ENCODE data around the gene ZNF296.

The ZNF296 gene

GRCh38 chr19:45079911-45080370 lies 3.7 kb upstream of the ZNF296 start:
- H3K79me2 ChIP-seq (ENCODE audit: low read length) = peaks cover 59% of the 10 kb centered on the region
- peaks cover 4% of the 10 kb centered on the region; the same call in 1 of the 2 replicates for H3K36me3 ChIP-seq (replicated peaks; ENCODE audit: insufficient read depth, low read length)
- H2AFZ ChIP-seq (ENCODE audit: low read length) = peak overlapping the region; percentile 88; the same call in 1 of the 2 replicates
- peak overlapping the region; percentile 95 for H3K4me3 ChIP-seq (ENCODE audit: low read length)
- peak overlapping the region; percentile 65; the same call in 1 of the 2 replicates for H3K27ac ChIP-seq (ENCODE audit: low read length)
- no peak for DNase-seq
- peaks cover 17% of the 10 kb centered on the region for H3F3A ChIP-seq (ENCODE audit: insufficient read depth, low read length)
- no peaks in the 10 kb centered on the region for H3K27me3 ChIP-seq (replicated peaks; ENCODE audit: insufficient read depth, low read length)
- peaks cover 13% of the 10 kb centered on the region for H3K4me1 ChIP-seq (ENCODE audit: low read length)
- TF ChIP-seq EZH2phosphoT487 (IDR thresholded peaks at IDR 0.05; ENCODE audit: low read length) (no peak), CTCF (IDR thresholded peaks at IDR 0.05; ENCODE audit: low read length) (no peak), EZH2 (optimal IDR thresholded peaks at IDR 0.05; ENCODE audit: low read depth, low read length) (no peak)
- H3K4me2 ChIP-seq (ENCODE audit: low read depth, low read length) = peak overlapping the region; percentile 99
- peak overlapping the region; percentile 93 for H3K9ac ChIP-seq (ENCODE audit: low read length)
- H4K20me1 ChIP-seq (ENCODE audit: insufficient read depth, low read length) = no peaks in the 10 kb centered on the region
- no peaks in the 10 kb centered on the region for H3K9me2 ChIP-seq (replicated peaks; ENCODE audit: insufficient read depth, low read length)
- H3K9me3 ChIP-seq (replicated peaks; ENCODE audit: insufficient read depth, low read length) = no peaks in the 10 kb centered on the region

GRCh38 chr19:45079063-45079910 lies 3.0 kb upstream of the ZNF296 start, which contains the start of gene GEMIN7:
Gene GEMIN7, plus strand, starts transcription at chr19:45079260. Its CDS starts 10,855 bp downstream, at chr19:45090115.
- peaks cover 64% of the 10 kb centered on the region for H3K79me2 ChIP-seq (ENCODE audit: low read length)
- H3K4me1 ChIP-seq (ENCODE audit: low read length) = peaks cover 17% of the 10 kb centered on the region
- no peaks in the 10 kb centered on the region for H3K9me3 ChIP-seq (replicated peaks; ENCODE audit: insufficient read depth, low read length)

GRCh38 chr19:45078390-45079062 lies 2.2 kb upstream of the ZNF296 start:
- TF ChIP-seq CTCF (IDR thresholded peaks at IDR 0.05; ENCODE audit: low read length) (no peak), EZH2phosphoT487 (IDR thresholded peaks at IDR 0.05; ENCODE audit: low read length) (no peak), EZH2 (optimal IDR thresholded peaks at IDR 0.05; ENCODE audit: low read depth, low read length) (no peak)
- Histone ChIP-seq H3K4me2 (ENCODE audit: low read depth, low read length) (peak overlapping the region; percentile 99), H4K20me1 (ENCODE audit: insufficient read depth, low read length) (no peaks in the 10 kb centered on the region), H3K9me3 (replicated peaks; ENCODE audit: insufficient read depth, low read length) (no peaks in the 10 kb centered on the region), H3K27ac (ENCODE audit: low read length) (peak overlapping the region; percentile 26; the same call in 1 of the 2 replicates), H3K4me1 (ENCODE audit: low read length) (peaks cover 18% of the 10 kb centered on the region), H3K4me3 (ENCODE audit: low read length) (peak overlapping the region; percentile 95), H3K9ac (ENCODE audit: low read length) (peak overlapping the region; percentile 93), H3K79me2 (ENCODE audit: low read length) (peaks cover 70% of the 10 kb centered on the region), H2AFZ (ENCODE audit: low read length) (peak overlapping the region; percentile 43), H3K36me3 (replicated peaks; ENCODE audit: insufficient read depth, low read length) (peaks cover 5% of the 10 kb centered on the region; the same call in 1 of the 2 replicates), H3K27me3 (replicated peaks; ENCODE audit: insufficient read depth, low read length) (no peaks in the 10 kb centered on the region), H3K9me2 (replicated peaks; ENCODE audit: insufficient read depth, low read length) (no peaks in the 10 kb centered on the region), H3F3A (ENCODE audit: insufficient read depth, low read length) (peaks cover 25% of the 10 kb centered on the region)
- DNase-seq = no peak

More at GRCh38 chr19:45079063-45079910, 3.0 kb upstream of the ZNF296 start, which contains the start of gene GEMIN7:
- no peaks in the 10 kb centered on the region for H3K9me2 ChIP-seq (replicated peaks; ENCODE audit: insufficient read depth, low read length)
- peaks cover 5% of the 10 kb centered on the region; the same call in 1 of the 2 replicates for H3K36me3 ChIP-seq (replicated peaks; ENCODE audit: insufficient read depth, low read length)
- TF ChIP-seq EZH2phosphoT487 (IDR thresholded peaks at IDR 0.05; ENCODE audit: low read length) = no peak
- no peak for TF ChIP-seq EZH2 (optimal IDR thresholded peaks at IDR 0.05; ENCODE audit: low read depth, low read length)
- peak; percentile 21; the same call in 1 of the 2 replicates for TF ChIP-seq CTCF (IDR thresholded peaks at IDR 0.05; ENCODE audit: low read length)
- H3K9ac ChIP-seq (ENCODE audit: low read length) = peak within 1 kb of the TSS; percentile 93
- H3F3A ChIP-seq (ENCODE audit: insufficient read depth, low read length) = peaks cover 24% of the 10 kb centered on the region
- peak within 1 kb of the TSS; percentile 65; the same call in 1 of the 2 replicates for H3K27ac ChIP-seq (ENCODE audit: low read length)
- peak; percentile 82 for DNase-seq
- no peaks in the 10 kb centered on the region for H3K27me3 ChIP-seq (replicated peaks; ENCODE audit: insufficient read depth, low read length)
- H3K4me2 ChIP-seq (ENCODE audit: low read depth, low read length) = peak within 1 kb of the TSS; percentile 99
- H3K4me3 ChIP-seq (ENCODE audit: low read length) = peak within 1 kb of the TSS; percentile 95
- H2AFZ ChIP-seq (ENCODE audit: low read length) = peak within 1 kb of the TSS; percentile 88
- H4K20me1 ChIP-seq (ENCODE audit: insufficient read depth, low read length) = no peaks in the 10 kb centered on the region

Measured in MM.1S (cell line).